OCI-M2 (cell line): ENCODE results near the gene KIF26B.

ENCODE experiments used
- DNase-seq: peaks from one replicate; lab custom pipeline; 2025; ENCODE audit not compliant: unreplicated experiment; lab: John Stamatoyannopoulos, UW

KIF26B gene

GRCh38 chr1:245234217-245235081 lies 79.7 kb downstream of the KIF26B start:
- no peak for DNase-seq

- no peak for DNase-seq
Observed at GRCh38 chr1:245235156-245235555, 80.4 kb downstream of the KIF26B start.

GRCh38 chr1:245240648-245241165 lies 85.9 kb downstream of the KIF26B start:
- DNase-seq = no peak

GRCh38 chr1:245241526-245242130 lies 86.8 kb downstream of the KIF26B start:
- no peak for DNase-seq

GRCh38 chr1:245242989-245243388 lies 88.2 kb downstream of the KIF26B start:
- DNase-seq = no peak

GRCh38 chr1:245245021-245245667 lies 90.4 kb downstream of the KIF26B start:
- DNase-seq = no peak

- no peak for DNase-seq
Observed at GRCh38 chr1:245246433-245246832, 91.6 kb downstream of the KIF26B start.

GRCh38 chr1:245247356-245247755 lies 92.6 kb downstream of the KIF26B start:
- no peak for DNase-seq

- no peak for DNase-seq
Observed at GRCh38 chr1:245247801-245248200, 93.0 kb downstream of the KIF26B start.

GRCh38 chr1:245248231-245248731 lies 93.5 kb downstream of the KIF26B start:
- DNase-seq = no peak

- DNase-seq = no peak
Observed at GRCh38 chr1:245255783-245256182, 101.0 kb downstream of the KIF26B start.

GRCh38 chr1:245256528-245256927 lies 101.7 kb downstream of the KIF26B start:
- no peak for DNase-seq

GRCh38 chr1:245258271-245258920 lies 103.6 kb downstream of the KIF26B start:
- no peak for DNase-seq

- no peak for DNase-seq
Observed at GRCh38 chr1:245260110-245260882, 105.5 kb downstream of the KIF26B start.

- DNase-seq = no peak
Observed at GRCh38 chr1:245260883-245261282, 106.1 kb downstream of the KIF26B start.

- no peak for DNase-seq
Observed at GRCh38 chr1:245261786-245262185, 107.0 kb downstream of the KIF26B start.

- DNase-seq = no peak
Observed at GRCh38 chr1:245263529-245264095, 108.8 kb downstream of the KIF26B start.

GRCh38 chr1:245264226-245264625 lies 109.4 kb downstream of the KIF26B start:
- DNase-seq = no peak

GRCh38 chr1:245266105-245266504 lies 111.3 kb downstream of the KIF26B start:
- DNase-seq = no peak

GRCh38 chr1:245270063-245270462 lies 115.3 kb downstream of the KIF26B start:
- DNase-seq = no peak
